ENCODE measurements around the gene ECSCR.
"Not testable (repeated sequence)": the region's sequence is repeated elsewhere in the genome, so short reads cannot be mapped to it uniquely, and the experiment has no call there.

Gene ECSCR

GRCh38 chr5:139462586-139463276 is at the start of gene ECSCR:
Gene ECSCR (minus strand): TSS chr5:139462743. CDS start chr5:139462670, 73 bp downstream.
- no peak for DNase-seq

- not testable (repeated sequence) for DNase-seq
These were observed 42.2 kb upstream of the ECSCR start for GRCh38 chr5:139504722-139505121.

GRCh38 chr5:139503879-139504278 is 41.3 kb upstream of the ECSCR start:
- not testable (repeated sequence) for DNase-seq

GRCh38 chr5:139503036-139503817 is 40.7 kb upstream of the ECSCR start:
- not testable (repeated sequence) for DNase-seq

- DNase-seq, result no peak
These were observed 38.8 kb upstream of the ECSCR start for GRCh38 chr5:139501381-139501780.

GRCh38 chr5:139495638-139496435 is 33.3 kb upstream of the ECSCR start:
- peak; percentile 68 for DNase-seq

- no peak for DNase-seq
These were observed 32.3 kb upstream of the ECSCR start for GRCh38 chr5:139494832-139495231.

- DNase-seq, result no peak
These were observed 31.7 kb upstream of the ECSCR start for GRCh38 chr5:139494256-139494655.

GRCh38 chr5:139492700-139493192 is 30.2 kb upstream of the ECSCR start:
- DNase-seq, result peak; percentile 41

- DNase-seq, result peak; percentile 76
These were observed 25.7 kb upstream of the ECSCR start for GRCh38 chr5:139488260-139488659.

GRCh38 chr5:139486201-139486600 is 23.7 kb upstream of the ECSCR start:
- DNase-seq, result no peak

GRCh38 chr5:139482890-139483208 is 20.3 kb upstream of the ECSCR start:
- DNase-seq, result not testable (repeated sequence)

GRCh38 chr5:139482050-139482889 is 19.7 kb upstream of the ECSCR start, which contains the start of gene STING1:
Gene STING1 (minus strand): TSS chr5:139482758. CDS start chr5:139481704, 1,054 bp downstream.
- peak; percentile 91 for DNase-seq

- peak; percentile 67 for DNase-seq
These were observed 19.1 kb upstream of the ECSCR start for GRCh38 chr5:139481580-139482049.

- DNase-seq, result no peak
These were observed 18.6 kb upstream of the ECSCR start for GRCh38 chr5:139481122-139481533.

- DNase-seq, result not testable (repeated sequence)
These were observed 17.2 kb upstream of the ECSCR start for GRCh38 chr5:139479729-139480128.

GRCh38 chr5:139478657-139479423 is 16.3 kb upstream of the ECSCR start:
- not testable (repeated sequence) for DNase-seq

GRCh38 chr5:139475865-139476617 is 13.5 kb upstream of the ECSCR start:
- DNase-seq, result no peak

GRCh38 chr5:139474890-139475791 is 12.6 kb upstream of the ECSCR start:
- peak; percentile 65 for DNase-seq

Data from suppressor macrophage treated with lipopolysaccharide for 4 hours (primary cell).